HG03469 (cell line): Measurements from ENCODE around the gene SLC4A1AP.

ENCODE experiments used
- ATAC-seq: cut with Tn5 transposase; IDR thresholded peaks from one replicate; pipeline ENCODE4 v1.9.1; 2021; ENCODE audit warnings: mild to moderate bottlenecking, moderate library complexity, moderate number of reproducible peaks; ENCODE audit not compliant: unreplicated experiment

The SLC4A1AP gene

GRCh38 chr2:27736890-27737204, 73.2 kb downstream of the SLC4A1AP start:
- ATAC-seq, result no peak

- ATAC-seq, result no peak
Measured at GRCh38 chr2:27737676-27738348, 74.1 kb downstream of the SLC4A1AP start.

GRCh38 chr2:27738349-27739057, 74.8 kb downstream of the SLC4A1AP start:
- ATAC-seq, result no peak

GRCh38 chr2:27739058-27739373, 75.3 kb downstream of the SLC4A1AP start:
- no peak for ATAC-seq

- no peak for ATAC-seq
Measured at GRCh38 chr2:27741673-27742072, 78.0 kb downstream of the SLC4A1AP start.

GRCh38 chr2:27742571-27742970, 78.9 kb downstream of the SLC4A1AP start:
- ATAC-seq, result no peak
